Type B pancreatic cell (in vitro differentiated cells): ENCODE data around the gene LDLRAD3. TPM values are rescaled to one million over a fixed set of nuclear protein-coding genes. Genes with fewer than 3 reads are reported as not detected.

ENCODE experiments used
- DNase-seq: peaks from one replicate; pipeline ENCODE4 v3.0.0; 2021; ENCODE audit warnings: mixed read lengths; ENCODE audit not compliant: unreplicated experiment; ENCODE audit errors: extremely low spot score
- H3K27ac Mint-ChIP-seq: 2 replicates; pipeline ENCODE4 v1.8.0; 2021; ENCODE audit warnings: mild to moderate bottlenecking, mixed read lengths
- H3K27me3 Mint-ChIP-seq: 2 replicates; pipeline ENCODE4 v1.8.0; 2021; ENCODE audit warnings: mixed read lengths
- H3K36me3 Mint-ChIP-seq: 2 replicates; pipeline ENCODE4 v1.8.0; 2021; ENCODE audit warnings: mixed read lengths
- H3K4me1 Mint-ChIP-seq: one replicate; pipeline ENCODE4 v1.8.0; 2021; ENCODE audit warnings: mixed read lengths; ENCODE audit not compliant: unreplicated experiment
- H3K4me3 Mint-ChIP-seq: 2 replicates; pipeline ENCODE4 v1.8.0; 2021; ENCODE audit warnings: mild to moderate bottlenecking, mixed read lengths
- H3K9me3 Mint-ChIP-seq: 2 replicates; pipeline ENCODE4 v1.8.0; 2021; ENCODE audit warnings: mixed read lengths
- total RNA-seq: library from RNA; stranded (reverse); gene quantifications from 2 replicates; pipeline ENCODE4 v1.2.1, GENCODE V29; 2021; ENCODE audit warnings: low replicate concordance
- TF ChIP-seq, protein P1 (sequence below): fragments of 200-600 bp; sonication (generic); conservative IDR thresholded peaks from 2 replicates; pipeline ENCODE4 v1.5.0; 2021; ENCODE audit warnings: antibody characterized with exemption, mild to moderate bottlenecking

LDLRAD3 gene
- total RNA-seq, 1 donor from 2014 or later, result 20.7 TPM

DNA sequence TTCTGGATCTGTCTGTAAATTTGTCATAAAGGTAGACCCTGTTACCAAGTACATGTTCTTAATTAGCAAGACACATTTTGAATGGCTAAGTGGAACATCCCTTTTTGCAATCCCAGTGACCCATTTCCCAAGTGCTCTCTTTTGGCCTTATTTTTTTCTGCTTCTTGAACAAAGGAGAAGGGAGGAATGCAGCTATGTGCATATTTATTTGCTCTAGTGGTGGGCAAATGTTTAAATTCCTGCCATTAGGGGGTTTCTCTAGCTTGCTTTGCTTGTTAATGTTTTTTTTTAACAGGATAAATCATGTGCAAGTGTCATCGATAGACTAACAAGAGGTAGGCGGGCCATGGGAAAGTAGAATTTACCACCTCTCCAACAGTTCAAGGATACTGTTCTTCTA is 209.7 kb downstream of the LDLRAD3 start:
- Mint-ChIP-seq H3K36me3 (peaks cover 3% of the 10 kb centered on the region), H3K4me3 (no peak overlapping the region), H3K27ac (peak overlapping the region; percentile 56), H3K27me3 (peaks cover 4% of the 10 kb centered on the region), H3K4me1 (peaks cover 66% of the 10 kb centered on the region), H3K9me3 (peaks cover 9% of the 10 kb centered on the region)
- DNase-seq, result no peak
- TF ChIP-seq, protein P1, sequence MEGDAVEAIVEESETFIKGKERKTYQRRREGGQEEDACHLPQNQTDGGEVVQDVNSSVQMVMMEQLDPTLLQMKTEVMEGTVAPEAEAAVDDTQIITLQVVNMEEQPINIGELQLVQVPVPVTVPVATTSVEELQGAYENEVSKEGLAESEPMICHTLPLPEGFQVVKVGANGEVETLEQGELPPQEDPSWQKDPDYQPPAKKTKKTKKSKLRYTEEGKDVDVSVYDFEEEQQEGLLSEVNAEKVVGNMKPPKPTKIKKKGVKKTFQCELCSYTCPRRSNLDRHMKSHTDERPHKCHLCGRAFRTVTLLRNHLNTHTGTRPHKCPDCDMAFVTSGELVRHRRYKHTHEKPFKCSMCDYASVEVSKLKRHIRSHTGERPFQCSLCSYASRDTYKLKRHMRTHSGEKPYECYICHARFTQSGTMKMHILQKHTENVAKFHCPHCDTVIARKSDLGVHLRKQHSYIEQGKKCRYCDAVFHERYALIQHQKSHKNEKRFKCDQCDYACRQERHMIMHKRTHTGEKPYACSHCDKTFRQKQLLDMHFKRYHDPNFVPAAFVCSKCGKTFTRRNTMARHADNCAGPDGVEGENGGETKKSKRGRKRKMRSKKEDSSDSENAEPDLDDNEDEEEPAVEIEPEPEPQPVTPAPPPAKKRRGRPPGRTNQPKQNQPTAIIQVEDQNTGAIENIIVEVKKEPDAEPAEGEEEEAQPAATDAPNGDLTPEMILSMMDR, result peak; percentile 28

GRCh38 chr11:36155124-36155561 is 211.3 kb downstream of the LDLRAD3 start:
- peak overlapping the region; percentile 44 for H3K27ac Mint-ChIP-seq
- TF ChIP-seq, protein P1, result no peak
- no peaks in the 10 kb centered on the region for H3K9me3 Mint-ChIP-seq
- H3K27me3 Mint-ChIP-seq, result peaks cover 4% of the 10 kb centered on the region
- H3K4me3 Mint-ChIP-seq, result peak overlapping the region; percentile 24
- H3K4me1 Mint-ChIP-seq, result peaks cover 54% of the 10 kb centered on the region
- no peak for DNase-seq
- peaks cover 3% of the 10 kb centered on the region for H3K36me3 Mint-ChIP-seq

GRCh38 chr11:36155770-36156160 is 211.9 kb downstream of the LDLRAD3 start:
- Mint-ChIP-seq H3K9me3 (no peaks in the 10 kb centered on the region), H3K27me3 (peaks cover 4% of the 10 kb centered on the region), H3K4me3 (no peak overlapping the region), H3K4me1 (peaks cover 54% of the 10 kb centered on the region), H3K27ac (no peak overlapping the region), H3K36me3 (peaks cover 3% of the 10 kb centered on the region)
- no peak for DNase-seq
- TF ChIP-seq, protein P1, result no peak

DNA sequence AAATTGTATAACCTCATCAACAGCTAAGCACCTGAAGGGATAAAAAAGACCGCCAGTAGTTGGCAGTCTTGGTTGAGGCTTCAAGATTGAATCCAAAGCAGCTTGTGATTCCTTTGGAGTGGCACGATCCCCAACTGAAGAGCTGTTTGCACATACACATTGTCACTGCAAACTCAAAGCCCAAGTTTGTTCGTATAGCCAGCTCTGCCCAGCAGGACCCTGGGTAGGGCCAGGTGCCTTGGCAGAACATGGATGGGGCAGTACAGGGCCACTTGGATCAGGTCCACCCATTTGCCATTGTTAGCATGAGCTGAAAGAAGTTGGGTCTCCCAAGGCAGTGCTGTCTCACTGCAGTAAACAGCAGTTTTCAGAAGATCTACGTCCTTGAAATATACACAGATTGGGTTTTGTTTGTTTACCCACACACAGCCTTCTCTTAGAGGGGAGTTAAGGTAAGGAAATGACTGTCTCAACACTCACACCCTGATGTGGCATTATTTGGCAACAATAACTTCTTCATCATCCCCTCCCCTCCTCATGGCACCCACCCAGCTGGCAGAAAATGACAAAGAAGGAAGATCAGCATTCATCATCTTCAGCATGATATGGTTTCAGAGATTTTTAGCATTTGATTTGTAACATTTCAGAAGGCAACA is 212.4 kb downstream of the LDLRAD3 start:
- Mint-ChIP-seq H3K27me3 (peaks cover 4% of the 10 kb centered on the region), H3K4me1 (peaks cover 54% of the 10 kb centered on the region), H3K36me3 (peaks cover 3% of the 10 kb centered on the region), H3K9me3 (no peaks in the 10 kb centered on the region), H3K27ac (peak overlapping the region; percentile 5), H3K4me3 (peak overlapping the region; percentile 16)
- DNase-seq, result no peak
- TF ChIP-seq, protein P1, result no peak

DNA sequence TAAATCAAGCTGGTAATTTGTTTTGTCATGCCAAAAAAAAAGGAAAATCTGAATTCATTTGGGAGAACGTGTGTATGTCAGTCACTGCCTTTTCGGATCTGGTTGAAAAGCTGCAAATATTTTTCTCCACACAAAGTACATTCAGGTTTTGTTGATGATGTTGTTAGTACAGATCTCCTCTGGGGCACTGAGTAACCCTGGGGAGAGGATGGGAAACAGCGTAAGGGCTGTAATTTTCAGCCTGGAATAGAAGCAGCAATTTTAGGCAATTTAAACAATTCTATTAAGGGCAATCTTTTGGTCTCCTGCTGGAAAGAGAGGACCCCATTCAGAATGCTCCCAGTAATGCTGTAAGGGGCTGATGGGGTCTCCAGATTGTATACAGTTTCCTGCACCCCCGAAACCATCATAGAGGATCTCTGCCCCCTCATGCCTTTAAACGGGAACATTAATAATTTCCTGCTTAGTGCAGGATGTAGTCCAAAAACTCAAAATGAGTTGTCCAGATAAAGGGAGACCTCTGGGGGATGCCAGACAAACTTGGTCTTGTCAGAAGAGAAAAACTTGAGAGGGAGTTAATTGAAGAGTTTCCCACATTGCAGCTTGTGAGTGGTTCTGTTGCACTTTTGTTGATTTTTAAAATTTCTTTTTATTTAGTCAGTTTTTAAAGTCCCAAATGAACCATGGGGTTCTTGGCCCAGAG is 213.1 kb downstream of the LDLRAD3 start:
- peaks cover 4% of the 10 kb centered on the region for H3K27me3 Mint-ChIP-seq
- peaks cover 3% of the 10 kb centered on the region for H3K36me3 Mint-ChIP-seq
- H3K4me1 Mint-ChIP-seq, result peaks cover 50% of the 10 kb centered on the region
- TF ChIP-seq, protein P1, result no peak
- H3K9me3 Mint-ChIP-seq, result no peaks in the 10 kb centered on the region
- H3K4me3 Mint-ChIP-seq, result peak overlapping the region; percentile 16
- no peak for DNase-seq
- peak overlapping the region; percentile 27 for H3K27ac Mint-ChIP-seq
